HG03575 (cell line): ENCODE measurements around the gene ARL15.

Experiments used
- ATAC-seq: cut with Tn5 transposase; IDR thresholded peaks from one replicate; pipeline ENCODE4 v1.9.1; 2021; ENCODE audit not compliant: unreplicated experiment, insufficient number of reproducible peaks, low FRiP score; ENCODE audit errors: extremely low read depth

Gene ARL15

GRCh38 chr5:53942724-53943123 lies 367.6 kb downstream of the ARL15 start:
- no peak for ATAC-seq

GRCh38 chr5:53940921-53941320 lies 369.5 kb downstream of the ARL15 start:
- ATAC-seq = no peak

- no peak for ATAC-seq
Measured at GRCh38 chr5:53937467-53937866, 372.9 kb downstream of the ARL15 start.

- no peak for ATAC-seq
Measured at GRCh38 chr5:53936481-53937352, 373.7 kb downstream of the ARL15 start.

DNA sequence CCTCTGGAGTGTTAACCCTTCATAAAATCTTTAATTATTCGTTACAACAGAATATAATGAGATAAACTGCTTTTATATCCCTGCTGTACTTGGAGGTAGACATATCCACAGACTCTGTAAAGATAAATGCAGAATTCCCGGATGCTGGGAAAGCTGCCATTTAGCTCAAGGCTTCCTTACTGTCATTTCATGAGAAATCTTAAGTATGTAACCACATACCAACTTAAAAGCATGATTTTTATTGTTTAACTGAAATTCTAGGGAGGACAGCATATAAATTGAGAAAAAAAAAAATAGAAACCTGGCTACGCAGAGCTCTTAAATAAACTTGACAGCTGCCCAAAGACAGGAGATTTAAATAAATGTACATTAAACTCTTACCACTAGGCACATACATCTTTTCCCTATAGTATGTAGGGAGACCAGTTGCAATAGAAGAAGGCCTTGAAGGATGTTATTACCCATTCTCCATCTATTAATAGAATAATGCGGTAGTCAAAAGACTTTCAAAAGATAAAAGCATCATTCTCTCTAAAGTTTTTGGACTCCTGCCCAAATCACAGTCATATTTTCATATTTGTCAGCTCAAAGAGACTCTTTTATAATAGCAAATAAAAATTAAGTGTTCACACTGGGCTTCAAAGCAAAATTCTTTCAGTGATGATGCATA lies 376.1 kb downstream of the ARL15 start:
- ATAC-seq = no peak

GRCh38 chr5:53932351-53932750 lies 378.0 kb downstream of the ARL15 start:
- ATAC-seq = no peak

- ATAC-seq = no peak
Measured at GRCh38 chr5:53930457-53930856, 379.9 kb downstream of the ARL15 start.

DNA sequence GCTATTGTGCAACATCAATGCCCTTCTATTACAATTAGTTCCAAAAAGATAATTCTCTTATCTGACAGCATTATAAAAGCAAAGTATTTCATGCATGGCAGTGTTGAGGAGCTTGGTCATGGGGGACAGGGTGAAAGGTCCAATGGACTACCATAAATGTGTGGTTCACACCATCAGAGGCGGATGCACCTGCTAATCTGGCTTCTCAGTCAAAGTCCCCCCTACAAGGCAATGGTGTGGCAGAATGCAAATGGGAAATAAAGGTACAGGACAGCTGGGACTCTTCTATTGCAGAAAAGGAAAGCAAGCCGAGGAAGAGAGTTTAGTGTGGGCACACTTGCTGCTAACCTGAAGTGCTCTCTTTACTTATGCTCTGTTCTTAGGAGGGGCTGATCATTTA lies 380.8 kb downstream of the ARL15 start:
- ATAC-seq = no peak

DNA sequence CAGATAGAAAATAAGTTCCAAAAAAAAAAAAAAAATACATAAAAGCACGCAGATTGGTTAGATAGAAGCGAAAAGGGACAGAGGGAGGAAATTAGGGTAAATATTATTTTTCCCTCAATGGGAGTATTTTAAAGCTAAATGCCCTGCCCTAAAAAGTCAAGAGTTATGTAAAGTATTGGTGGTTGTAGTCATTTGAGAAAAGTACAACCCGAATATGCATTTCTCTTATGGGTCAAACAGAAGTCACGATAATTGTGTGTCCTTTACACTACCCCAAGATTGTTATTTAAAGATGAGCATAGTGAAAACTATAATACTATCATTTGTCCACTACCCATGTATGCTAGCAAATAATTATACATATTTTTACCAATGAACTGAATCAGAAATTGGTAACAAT lies 381.2 kb downstream of the ARL15 start:
- ATAC-seq = no peak

DNA sequence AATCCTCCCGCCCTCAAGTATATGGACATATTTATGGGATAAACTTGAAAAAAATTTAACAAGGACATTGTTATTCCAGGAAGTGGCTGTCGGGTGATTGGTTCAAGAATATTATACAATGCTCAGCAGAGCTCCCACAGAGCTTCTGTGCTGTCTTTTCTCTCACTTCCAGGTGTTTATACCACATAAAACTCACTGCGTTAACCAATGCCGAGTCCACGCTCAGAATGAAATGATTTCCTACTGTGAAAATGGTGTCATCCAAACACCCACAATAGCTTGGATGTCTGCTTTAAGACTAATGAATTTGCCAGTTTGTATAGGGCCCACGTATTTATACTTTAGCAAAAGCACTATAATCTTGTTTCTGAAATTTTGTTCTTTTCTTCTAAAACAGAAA lies 381.7 kb downstream of the ARL15 start:
- ATAC-seq = no peak

DNA sequence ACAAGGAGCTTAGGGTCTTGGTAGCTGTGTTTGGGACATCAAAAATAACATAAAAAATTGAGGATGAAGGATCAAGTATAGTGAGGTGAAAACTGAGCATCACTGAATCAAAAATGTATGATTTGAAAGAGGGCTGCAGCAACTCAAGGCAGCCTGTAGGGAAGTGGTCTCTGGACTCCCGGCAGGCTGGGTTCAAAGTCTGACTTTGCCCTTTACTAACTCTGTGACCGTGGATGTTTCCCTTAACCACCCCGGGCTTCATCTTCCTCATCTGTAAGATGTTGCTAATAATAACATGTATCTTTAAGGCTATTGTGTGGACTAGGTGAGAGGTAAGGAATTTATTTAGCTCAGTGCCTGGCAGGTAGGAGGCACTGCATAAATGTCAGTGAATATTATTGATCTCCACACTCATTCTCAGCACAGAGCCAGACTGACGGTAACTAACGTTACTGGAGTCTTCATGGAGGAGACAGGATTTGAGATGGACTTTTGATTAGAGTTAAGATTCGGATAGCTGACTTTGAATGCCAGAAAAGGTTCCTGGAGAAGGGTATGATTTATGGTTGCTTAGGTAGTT lies 382.6 kb downstream of the ARL15 start:
- no peak for ATAC-seq

DNA sequence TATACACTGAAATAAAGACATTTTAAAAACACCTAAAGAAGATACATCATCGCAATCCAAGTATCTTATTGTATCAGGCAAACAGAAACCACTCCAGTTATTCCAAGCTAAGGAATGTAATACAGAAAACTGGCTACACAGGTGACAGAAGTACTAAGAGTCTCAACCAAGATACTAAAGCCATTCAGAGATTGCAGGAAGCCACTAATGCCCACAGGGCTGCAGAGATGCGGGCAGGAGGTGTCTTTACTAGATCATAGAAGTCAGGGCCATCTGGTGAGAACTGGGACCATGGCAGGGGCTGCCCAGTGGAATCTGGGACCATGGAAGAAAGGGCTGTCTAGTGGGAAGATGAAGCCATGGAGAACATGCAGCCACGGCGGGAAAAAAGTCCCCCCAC lies 384.3 kb downstream of the ARL15 start:
- ATAC-seq = no peak

DNA sequence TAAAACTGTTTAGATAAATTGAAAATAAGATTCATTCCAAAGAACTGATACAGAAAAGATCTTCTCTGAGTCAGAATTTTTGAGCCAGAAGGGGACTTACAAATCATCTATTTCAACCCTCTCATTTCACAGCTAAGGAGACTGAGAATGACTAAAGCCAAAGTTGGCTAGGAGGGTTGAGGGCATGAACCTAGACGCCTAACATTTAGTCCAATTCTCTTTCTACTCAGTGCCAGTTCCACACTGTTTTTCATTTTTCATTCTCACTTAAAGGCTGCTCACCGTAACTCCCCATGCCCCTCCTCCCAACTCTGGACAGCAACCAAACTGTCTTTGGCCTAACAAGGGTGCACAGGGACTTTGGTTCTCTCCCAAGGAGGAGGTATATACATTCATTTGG lies 386.0 kb downstream of the ARL15 start:
- no peak for ATAC-seq

DNA sequence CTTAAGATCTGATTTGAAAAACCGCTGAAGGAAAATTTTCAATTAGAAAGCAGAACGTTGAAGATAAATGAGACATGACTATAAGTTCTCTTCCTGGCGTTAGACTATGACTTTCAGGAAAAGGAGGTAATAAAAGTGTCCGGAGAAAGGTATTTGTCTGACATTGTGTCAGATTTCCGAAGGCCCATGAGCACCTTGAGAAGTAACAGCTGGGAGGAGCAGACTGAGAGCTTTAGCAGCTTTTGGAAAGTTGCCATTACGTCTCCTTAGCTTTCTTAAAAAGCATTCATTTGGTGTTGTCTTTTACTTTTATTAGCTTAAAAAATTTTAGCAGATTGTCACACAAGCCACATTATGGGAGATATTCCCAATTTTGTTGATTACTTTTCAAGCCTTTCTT lies 386.4 kb downstream of the ARL15 start:
- ATAC-seq = no peak

DNA sequence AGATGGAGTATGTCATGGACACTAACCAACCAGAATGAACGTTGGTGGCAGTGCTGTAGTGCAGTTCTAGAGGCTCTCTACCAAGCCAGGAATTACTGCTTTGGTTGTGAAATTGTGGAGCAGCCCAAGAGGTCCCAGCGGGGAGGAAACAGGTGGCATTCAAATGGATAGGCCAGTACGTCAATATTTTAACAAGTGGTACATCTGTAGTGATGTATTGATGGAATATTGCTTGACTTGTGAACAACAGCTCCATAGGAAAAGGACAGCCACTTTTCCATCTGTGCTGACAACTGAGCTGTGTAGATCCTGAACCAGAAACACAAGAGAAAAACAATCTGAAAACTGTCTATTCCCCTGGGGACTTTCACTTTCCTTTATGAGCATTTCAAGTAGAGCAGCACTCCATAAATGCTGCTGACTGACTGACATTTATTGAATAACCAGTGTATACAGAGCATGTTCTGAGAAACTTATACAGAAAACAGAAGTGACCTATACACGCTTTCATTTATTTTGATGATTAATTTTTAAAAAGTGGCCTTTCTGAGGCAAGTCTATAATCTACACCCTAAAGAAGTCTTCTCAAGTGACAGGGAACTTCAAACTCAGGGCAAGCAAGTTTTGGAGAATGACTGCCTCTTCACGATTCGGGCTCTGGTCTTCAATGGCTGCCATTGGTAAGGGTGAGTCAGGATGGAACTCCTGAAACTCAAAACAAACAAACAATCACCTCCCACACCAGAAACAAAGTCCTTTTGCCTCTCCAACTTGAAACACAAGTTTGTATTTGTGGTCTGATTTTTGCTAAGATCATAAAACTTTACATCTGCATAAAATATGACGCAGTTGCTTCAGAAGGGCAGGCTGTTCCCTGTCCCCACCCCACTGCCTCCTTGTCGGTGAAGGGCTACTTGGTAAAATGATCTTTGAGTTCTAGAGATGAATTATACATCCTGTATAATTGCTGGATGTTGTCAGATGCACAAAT lies 387.6 kb downstream of the ARL15 start:
- no peak for ATAC-seq

GRCh38 chr5:53917826-53918225 lies 392.5 kb downstream of the ARL15 start:
- ATAC-seq = no peak

DNA sequence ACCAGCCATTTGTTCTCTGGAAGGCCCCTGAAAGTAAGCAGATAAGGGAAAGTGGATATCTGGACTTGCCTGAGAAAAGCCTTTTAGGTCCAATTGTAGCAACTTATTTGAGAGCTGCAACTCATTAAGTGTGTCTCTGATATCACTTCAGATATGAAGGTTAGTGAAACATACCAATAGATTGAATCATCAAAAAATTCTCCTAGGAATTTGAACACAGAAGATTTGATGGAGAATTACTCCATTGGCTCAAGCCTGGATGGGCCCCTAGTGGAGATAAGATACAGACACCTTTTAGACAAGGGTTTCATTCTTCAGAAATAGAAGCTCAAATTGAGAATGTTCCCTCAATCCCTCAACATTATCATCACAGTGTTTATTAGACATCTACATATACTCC lies 393.3 kb downstream of the ARL15 start:
- ATAC-seq = no peak

GRCh38 chr5:53915120-53915519 lies 395.3 kb downstream of the ARL15 start:
- ATAC-seq = no peak

DNA sequence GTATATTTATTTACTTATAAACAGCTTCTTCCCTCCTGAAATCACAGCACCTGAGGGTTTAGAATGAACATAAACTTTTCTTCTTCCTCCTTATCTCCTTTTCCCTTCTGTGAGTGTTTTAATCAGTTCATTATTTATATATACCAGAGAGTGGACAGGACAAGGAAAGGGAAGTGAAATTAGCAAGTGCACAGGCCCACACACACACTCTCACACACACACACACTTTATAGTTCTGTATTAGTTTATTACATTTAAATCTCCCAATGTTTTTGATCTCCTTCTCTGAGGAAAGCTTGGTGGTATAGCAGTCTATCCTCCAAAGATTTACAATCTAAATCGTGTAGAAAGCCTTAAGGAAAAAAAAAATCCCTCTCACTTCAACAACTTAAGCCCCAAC lies 396.4 kb downstream of the ARL15 start:
- ATAC-seq = no peak
